GM18526 (cell line): Measurements from ENCODE around the gene ASS1.

Experiments used
- POLR2A ChIP-seq: IDR thresholded peaks from 3 replicates; pipeline ENCODE4 v1.6.1; 2011; ENCODE audit not compliant: insufficient read length; ENCODE audit errors: extremely low read depth

ASS1 gene

GRCh38 chr9:130513078-130513477 lies 68.3 kb downstream of the ASS1 start:
- TF ChIP-seq POLR2A = no peak

GRCh38 chr9:130518233-130518632 lies 73.5 kb downstream of the ASS1 start:
- no peak for TF ChIP-seq POLR2A

- TF ChIP-seq POLR2A = no peak
Observed at GRCh38 chr9:130518943-130519799, 74.4 kb downstream of the ASS1 start.

GRCh38 chr9:130519927-130520326 lies 75.2 kb downstream of the ASS1 start:
- TF ChIP-seq POLR2A = no peak

GRCh38 chr9:130521715-130522114 lies 77.0 kb downstream of the ASS1 start:
- TF ChIP-seq POLR2A = no peak

- TF ChIP-seq POLR2A = no peak
Observed at GRCh38 chr9:130522233-130522808, 77.6 kb downstream of the ASS1 start.

GRCh38 chr9:130523921-130524320 lies 79.2 kb downstream of the ASS1 start:
- no peak for TF ChIP-seq POLR2A

GRCh38 chr9:130526193-130526853 lies 81.6 kb downstream of the ASS1 start:
- TF ChIP-seq POLR2A = no peak

- TF ChIP-seq POLR2A = no peak
Observed at GRCh38 chr9:130526854-130527650, 82.3 kb downstream of the ASS1 start.

GRCh38 chr9:130527651-130528310 lies 83.0 kb downstream of the ASS1 start:
- no peak for TF ChIP-seq POLR2A

GRCh38 chr9:130528674-130529073 lies 83.9 kb downstream of the ASS1 start:
- TF ChIP-seq POLR2A = no peak

- no peak for TF ChIP-seq POLR2A
Observed at GRCh38 chr9:130530938-130531337, 86.2 kb downstream of the ASS1 start.

- TF ChIP-seq POLR2A = no peak
Observed at GRCh38 chr9:130531670-130532069, 86.9 kb downstream of the ASS1 start.

- TF ChIP-seq POLR2A = no peak
Observed at GRCh38 chr9:130532426-130533080, 87.8 kb downstream of the ASS1 start.

GRCh38 chr9:130535818-130536521 lies 91.2 kb downstream of the ASS1 start:
- no peak for TF ChIP-seq POLR2A
